Ovary (tissue), 3 donors: ENCODE results near the gene ERFE.

ENCODE experiments used
- EP300 ChIP-seq: sonication (generic); formaldehyde crosslinking; IDR thresholded peaks from one replicate; pipeline ENCODE4 v1.6.1; 2017; ENCODE audit warnings: antibody characterized with exemption
- POLR2A ChIP-seq: fragments of 450-650 bp; IDR thresholded peaks from one replicate; pipeline ENCODE4 v1.6.1; 2017; ENCODE audit warnings: antibody characterized with exemption, mild to moderate bottlenecking, moderate library complexity
- TF ChIP-seq, protein P1 (sequence below), 3 donors: fragments of 450-650 bp in 2 of 3; fragments of 200-600 bp in 1 of 3; IDR thresholded peaks; one replicate each; pipeline versions ENCODE4 v1.5.1 to v1.8.0; 2016 to 2022; ENCODE audit warnings: antibody characterized with exemption in 3 of 3, mild to moderate bottlenecking in 1 of 3
- donor health status: DM: no; HTN: no; CAD: no.

DNA sequence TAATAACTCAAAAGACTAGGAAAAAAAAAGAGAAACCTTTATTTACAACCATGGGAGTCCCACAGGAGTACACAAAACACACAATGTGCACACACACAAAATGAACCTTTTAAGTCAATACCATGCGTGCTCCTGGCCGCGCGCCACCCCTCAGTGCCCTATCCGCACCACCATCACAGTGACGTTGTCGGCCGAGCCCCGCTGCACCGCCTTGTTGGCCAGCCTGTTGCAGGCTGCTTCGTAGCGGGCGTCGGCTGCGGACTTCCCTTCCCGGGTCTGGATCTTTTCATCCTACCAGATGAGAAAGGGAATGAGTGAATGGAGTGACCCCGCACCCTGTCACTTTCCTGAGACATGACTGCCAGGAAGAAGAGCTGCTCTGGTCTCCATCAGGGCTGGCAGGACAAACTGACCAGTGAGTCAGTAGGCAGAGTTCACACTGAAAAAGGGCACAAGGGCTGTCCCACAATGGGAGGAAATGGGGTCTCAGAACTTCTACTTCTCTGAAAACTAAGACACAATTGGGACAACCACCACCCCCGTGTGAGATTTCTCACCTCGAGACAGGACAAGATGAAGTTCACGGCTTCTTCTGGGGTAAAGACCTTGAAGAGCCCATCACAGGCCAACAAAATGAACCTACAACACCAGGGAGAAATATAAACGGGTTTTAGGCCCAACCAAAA, 11.8 kb downstream of the ERFE start:
- TF ChIP-seq, protein P1, sequence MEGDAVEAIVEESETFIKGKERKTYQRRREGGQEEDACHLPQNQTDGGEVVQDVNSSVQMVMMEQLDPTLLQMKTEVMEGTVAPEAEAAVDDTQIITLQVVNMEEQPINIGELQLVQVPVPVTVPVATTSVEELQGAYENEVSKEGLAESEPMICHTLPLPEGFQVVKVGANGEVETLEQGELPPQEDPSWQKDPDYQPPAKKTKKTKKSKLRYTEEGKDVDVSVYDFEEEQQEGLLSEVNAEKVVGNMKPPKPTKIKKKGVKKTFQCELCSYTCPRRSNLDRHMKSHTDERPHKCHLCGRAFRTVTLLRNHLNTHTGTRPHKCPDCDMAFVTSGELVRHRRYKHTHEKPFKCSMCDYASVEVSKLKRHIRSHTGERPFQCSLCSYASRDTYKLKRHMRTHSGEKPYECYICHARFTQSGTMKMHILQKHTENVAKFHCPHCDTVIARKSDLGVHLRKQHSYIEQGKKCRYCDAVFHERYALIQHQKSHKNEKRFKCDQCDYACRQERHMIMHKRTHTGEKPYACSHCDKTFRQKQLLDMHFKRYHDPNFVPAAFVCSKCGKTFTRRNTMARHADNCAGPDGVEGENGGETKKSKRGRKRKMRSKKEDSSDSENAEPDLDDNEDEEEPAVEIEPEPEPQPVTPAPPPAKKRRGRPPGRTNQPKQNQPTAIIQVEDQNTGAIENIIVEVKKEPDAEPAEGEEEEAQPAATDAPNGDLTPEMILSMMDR (IDR thresholded peaks at IDR 0.05), result no peak
- no peak for TF ChIP-seq POLR2A
- TF ChIP-seq EP300, result no peak
